HG03378 (cell line): ENCODE measurements around the gene QKI.

Experiments used
- ATAC-seq: cut with Tn5 transposase; IDR thresholded peaks from one replicate; pipeline ENCODE4 v1.9.1; 2021; ENCODE audit warnings: mild to moderate bottlenecking, moderate library complexity; ENCODE audit not compliant: unreplicated experiment

The QKI gene

DNA sequence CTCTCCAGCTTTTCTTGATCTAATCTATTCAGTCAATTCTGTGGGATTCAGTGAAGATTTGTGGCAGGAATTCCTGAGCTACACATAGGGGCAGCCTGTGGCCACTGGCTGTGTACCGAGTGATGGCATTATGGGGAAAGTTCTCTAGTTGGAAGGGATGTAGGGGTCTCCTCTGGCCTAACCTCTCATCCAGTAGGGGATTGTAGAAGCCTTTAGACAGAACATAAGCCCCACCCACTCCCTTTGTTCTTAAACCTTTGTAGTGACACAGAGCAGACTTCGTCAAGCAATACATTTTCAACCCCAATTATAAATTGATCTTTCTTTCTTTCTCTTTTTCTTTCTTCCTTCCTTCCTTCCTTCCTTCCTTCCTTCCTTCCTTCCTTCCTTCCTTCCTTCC lies 188.9 kb downstream of the QKI start:
- ATAC-seq: no peak

DNA sequence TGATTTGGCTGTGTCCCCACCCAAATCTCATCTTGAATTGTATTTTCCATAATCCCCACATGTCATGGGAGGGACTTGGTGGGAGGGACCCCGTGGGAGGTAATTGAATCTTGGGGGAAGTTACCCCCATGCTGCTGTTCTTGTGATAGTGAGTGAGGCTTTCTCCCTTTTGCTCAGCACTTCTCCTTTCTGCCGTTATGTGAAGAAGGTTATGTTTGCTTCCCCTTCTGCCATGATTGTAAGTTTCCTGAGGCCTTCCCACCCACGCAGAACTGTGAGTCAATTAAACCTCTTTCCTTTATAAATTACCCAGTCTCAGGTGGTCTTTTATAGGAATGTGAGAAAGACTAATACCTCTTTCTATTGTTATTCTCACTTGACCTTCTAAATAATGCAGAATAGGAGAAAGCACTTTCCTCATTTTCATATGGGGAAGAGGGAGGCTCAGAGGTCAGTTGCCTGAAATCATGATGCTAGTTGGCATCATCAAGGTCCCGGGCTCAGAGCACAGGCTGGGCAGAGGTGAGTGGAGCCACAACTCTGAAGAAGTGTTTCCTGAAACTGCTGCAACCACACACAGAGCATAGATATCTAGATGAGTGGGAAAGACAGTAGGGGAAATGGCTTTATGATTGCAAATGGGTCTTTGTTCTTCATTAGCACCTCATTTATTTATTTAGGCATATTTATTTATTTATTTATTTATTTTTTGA lies 191.0 kb downstream of the QKI start:
- ATAC-seq: no peak

DNA sequence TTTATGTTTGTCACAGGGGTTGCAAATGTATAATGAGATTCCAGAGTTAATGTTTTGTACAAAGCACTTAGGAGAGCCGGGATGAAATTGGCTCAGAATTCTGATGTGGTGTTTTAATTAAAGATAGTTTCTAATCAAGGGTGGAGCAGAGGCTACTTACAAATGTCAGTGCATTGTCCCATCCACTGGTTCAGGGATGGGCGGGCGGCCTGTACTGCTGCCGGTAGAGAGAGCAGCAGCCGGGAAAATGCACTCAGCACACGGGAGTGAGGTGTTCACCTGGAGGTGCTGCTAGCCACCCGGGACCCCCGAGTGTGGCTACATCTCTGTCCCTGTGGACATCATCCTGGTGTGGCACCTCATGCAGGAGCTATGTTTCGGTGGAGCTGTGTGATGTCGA lies 193.3 kb downstream of the QKI start:
- no peak for ATAC-seq

DNA sequence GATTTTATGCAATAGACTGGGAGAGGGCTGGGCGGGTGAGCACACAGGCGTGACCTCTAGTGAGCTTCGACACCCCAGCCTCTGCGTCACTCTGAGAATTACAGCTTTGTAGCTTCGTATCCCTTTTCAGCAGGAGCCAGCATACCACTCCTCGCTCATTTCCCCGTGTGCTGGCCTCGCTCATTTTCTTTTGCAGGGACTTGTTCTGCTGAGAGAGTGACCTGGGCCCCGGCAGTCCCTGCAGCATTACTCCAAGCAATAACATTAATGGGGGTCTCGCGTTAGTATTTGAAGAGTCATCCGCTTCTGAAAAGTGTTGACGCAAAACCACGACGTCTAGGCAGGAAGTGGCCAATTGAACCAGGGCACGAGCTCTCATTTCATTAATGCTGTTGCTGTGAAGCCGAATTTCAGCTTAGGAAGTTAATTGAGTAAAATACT lies 193.7 kb downstream of the QKI start:
- no peak for ATAC-seq

DNA sequence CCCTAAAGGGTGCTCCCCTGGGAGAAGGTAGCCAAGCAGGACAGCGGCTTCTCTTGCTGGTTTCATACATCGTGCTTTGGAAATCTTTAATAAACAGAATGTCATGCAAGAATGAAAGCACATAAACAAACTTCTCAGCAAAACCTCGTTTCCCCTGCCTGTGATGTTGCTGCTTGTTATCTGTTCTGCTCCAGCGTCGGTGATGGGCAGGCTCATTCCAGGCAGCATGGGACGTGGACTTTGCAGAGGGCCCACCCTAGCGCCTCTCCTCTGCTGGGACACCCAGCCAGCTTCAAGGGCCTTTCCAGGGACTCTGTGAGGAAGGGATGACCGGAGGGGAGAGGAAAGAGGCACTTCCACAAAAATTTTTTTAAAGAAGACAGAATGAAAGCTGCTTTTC lies 197.7 kb downstream of the QKI start:
- ATAC-seq: no peak

DNA sequence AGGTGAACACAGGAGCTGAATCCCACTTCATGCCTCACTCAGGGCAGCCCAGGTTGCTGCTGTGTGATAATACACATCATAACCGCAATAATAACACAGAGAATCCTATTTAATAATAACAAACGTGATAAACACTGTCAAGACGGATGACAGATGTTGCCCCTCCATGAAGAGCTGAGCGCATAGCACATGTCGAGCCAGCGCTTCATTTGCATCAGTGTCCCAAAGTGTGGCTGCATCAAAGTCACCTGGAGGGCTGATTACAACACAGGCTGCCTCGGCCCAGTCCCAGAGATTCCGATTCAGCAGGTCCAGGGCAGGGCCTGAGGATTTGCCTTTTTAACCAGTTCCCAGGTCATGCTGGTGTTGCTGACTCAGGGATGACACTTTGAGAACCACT lies 198.5 kb downstream of the QKI start:
- no peak for ATAC-seq

DNA sequence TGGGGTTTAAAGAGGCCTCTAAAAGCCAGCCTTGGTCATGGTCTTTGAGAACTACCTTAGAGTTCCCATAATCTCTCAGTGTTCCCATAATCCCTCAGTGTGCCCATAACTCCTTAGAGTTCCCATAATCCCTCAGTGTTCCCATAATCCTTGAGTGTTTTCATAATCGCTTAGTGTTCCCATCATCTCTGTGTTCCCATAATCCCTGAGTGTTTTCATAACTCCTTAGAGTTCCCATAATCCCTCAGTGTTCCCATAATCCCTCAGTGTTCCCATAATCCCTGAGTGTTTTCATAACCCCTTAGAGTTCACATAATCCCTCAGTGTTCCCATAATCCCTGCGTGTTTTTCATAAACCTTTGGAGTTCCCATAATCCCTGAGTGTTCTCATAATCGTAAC lies 199.2 kb downstream of the QKI start:
- ATAC-seq: no peak

DNA sequence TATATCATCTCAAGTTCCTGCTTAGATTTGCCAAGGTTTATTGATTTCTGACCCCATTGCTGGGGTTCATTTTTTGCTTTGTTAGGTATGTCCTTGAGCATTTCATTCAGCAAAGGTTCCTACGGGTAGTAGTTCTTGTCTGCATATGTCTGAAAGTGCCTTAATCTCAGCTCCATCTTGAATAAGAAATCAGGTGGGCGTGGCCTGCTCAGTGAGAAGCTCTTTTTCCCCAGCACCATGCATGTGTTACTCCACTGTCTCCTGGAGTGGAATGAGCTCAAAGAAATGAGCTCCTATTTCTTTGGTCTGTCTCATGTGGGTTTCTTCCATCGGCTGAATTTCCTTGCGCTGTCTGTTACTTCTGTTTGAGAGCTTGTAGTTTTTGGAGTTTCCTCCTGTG lies 201.9 kb downstream of the QKI start:
- no peak for ATAC-seq

DNA sequence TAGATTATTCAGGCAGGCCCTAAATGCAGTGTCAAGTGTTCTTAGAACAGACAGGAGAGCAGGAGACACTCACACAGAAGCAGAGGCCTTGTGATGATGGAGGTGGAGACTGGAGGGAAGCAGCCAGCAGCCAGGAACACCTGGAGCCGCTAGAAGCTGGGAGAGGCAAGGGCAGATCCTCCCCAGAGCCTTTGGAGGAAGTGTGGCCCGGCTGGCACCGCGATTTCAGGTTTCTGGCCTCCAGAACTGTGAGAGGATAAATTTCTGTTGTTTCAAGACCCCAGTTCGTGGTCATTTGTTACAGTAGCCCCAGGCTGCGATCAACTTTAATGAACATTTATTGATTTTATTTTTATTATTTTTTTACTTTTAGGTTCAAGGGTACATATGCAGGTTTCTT lies 203.0 kb downstream of the QKI start:
- no peak for ATAC-seq

DNA sequence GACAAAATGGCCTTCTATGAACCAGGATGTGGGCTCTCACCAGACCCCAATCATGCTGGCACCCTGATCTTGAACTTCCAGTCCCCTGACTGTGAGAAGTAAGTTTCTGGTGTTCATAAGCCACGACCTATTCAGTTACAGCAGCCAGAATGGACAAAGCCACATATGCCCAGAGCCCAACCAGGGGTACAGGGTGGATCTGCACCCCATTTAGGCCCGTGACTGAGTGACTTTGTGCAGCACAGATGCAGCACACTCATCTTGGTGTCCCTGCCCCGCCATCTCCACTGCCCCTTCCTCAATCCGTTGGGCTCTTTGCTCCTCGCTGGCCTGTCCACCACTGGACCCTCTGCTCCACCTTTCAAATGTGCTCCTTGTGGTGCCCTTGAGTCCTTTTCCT lies 205.6 kb downstream of the QKI start:
- ATAC-seq: no peak

DNA sequence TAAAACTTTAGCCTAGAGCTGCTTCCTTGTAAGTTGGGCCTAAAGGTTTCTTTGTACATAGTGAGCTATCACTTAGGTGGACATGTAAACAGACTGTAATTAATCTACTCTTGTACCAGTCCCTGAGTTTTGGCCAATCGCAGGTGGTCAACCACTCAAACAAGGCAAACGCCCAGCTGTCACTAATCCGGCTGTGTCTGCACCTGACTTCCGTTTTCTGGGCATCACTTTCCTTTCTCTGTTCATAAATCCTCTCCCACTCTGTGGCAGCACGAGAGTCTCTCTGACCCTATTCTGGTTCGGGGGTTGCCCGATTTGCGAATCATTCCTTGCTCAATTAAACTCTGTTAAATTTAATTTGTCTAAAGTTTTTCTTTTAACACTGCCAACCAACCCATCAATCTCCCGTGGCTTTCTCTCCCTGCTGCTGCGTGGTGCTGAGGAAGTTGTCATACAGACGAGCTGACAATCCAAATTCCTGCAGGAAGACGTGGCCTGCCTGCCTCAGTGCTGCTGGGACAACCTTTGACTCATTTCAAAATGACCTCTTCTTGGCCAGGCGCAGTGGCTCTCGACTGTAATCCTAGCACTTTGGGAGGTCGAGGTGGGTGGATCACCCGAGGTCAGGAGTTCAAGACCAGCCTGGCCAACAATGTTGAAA lies 206.3 kb downstream of the QKI start:
- no peak for ATAC-seq

DNA sequence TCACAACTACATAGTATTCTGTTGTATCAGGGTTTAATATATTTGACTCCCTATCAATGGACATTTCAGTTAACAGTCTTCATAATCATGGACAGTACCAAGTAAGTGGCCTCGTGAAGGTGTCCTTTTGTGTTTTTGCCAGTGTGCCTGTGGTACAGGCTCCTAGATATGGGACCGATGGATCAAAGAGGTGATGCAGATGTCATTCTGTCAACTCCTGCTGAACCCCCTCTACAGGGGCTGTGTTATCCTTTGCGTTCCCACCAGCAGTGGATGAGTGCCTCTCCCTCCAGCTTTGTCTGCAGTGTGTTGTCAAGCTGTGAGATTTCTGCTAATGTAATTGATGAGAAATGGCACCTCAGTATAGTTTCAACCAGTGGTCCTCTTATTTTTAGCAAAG lies 210.7 kb downstream of the QKI start:
- no peak for ATAC-seq

DNA sequence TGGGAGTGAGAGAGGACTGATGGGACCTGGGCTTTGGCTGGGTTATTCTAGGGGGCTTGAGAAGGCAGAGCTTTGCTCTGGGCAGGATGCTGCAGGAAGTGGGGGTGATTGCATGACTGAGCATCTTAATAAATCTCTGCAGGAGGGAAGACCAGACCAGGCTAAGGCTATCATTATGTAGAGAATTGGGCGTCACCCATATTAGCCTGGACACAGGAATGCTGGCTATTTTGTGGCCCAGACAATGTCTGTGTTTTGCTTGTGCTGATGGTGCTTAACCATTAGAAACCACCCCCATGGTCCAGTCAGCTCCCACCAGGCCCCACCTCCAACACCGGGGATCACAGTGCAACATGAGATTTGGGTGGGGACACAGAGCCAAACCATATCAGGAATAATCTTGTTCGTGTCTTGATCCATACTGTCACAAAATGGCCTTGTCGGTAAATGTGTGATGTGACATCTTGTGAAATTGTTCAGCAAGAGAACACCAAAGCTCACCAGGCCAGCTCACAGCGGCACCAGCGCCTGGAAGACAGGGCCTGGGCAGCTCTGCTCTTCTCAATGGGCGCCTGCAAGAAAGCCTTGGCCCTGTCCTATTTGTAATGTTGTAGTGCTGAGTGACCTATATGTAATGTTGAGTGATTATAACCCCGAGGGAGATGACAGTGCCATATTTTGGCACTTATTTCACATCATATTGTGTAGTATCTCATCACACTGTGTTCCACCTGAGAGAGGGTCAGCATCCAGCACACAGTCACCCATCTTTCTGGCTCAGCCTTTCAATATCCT lies 211.8 kb downstream of the QKI start:
- no peak for ATAC-seq

DNA sequence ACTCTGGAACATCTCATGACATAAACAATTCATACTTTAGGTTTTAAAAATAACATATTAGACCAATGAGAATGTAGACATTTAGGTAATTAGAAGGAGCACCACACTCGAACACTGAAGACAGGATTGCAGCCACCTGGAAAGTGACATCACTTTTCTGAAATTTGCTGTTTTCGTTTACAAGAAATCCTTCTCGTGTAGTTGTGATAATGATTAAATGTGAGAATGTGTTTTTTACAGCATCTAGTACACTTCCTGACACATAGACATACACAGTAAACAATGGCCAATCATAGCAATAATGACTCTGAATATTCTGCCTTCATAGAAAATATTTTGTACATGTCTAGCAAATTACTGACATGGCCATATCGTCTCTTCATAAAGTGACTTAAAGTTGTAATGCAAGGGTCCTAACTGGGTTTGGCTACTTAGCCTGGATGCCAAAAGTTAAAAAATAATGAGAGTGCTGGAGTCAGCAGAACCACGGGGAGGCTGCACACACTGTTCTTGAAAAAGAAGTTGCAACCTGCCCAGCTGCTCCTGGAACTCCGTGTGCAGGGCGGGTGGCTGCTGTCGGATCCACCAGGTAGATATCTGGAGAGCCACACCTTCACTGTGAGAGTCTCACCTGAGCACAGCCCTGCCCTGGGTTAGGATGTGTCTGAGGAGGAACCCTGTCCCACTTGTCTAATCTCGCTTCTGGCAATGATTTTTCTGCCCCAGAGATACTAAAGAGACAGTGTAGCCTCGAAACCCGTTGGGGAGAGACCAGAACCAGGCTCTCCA lies 212.9 kb downstream of the QKI start:
- no peak for ATAC-seq
